ENCODE measurements around the gene EXOC3L1. TPM values are rescaled to one million over a fixed set of nuclear protein-coding genes. Genes with fewer than 3 reads are reported as not detected.

Gene EXOC3L1
- total RNA-seq, 2 experiments from 2014 or later, result not detected

- no peaks in the 10 kb centered on the region for H3K9me3 ChIP-seq (ENCODE audit: low read length)
- no peak overlapping the region for H3K4me2 ChIP-seq (ENCODE audit: low read length)
- H4K20me1 ChIP-seq (ENCODE audit: insufficient read depth, low read length), result no peaks in the 10 kb centered on the region
- CTCF ChIA-PET (ENCODE audit: unreplicated experiment), result no interaction called here
- no peaks in the 10 kb centered on the region for H3K9me2 ChIP-seq (ENCODE audit: insufficient read depth, low read length)
- H3K27ac ChIP-seq (ENCODE audit: low read depth, low read length, poor library complexity, severe bottlenecking), result no peak overlapping the region
- BruUV-seq (replicated peaks), result no TSS peak
- no peak for DNase-seq (ENCODE audit: low spot score)
- no peak overlapping the region for H3K4me3 ChIP-seq (ENCODE audit: low read depth, low read length, poor library complexity, severe bottlenecking)
- POLR2A ChIA-PET, result no interaction called here
- H3K36me3 ChIP-seq (ENCODE audit: insufficient read depth, low read length), result peaks cover 37% of the 10 kb centered on the region
- TF ChIP-seq EZH2phosphoT487 (IDR thresholded peaks at IDR 0.05; ENCODE audit: borderline replicate concordance, low read depth, low read length) (no peak), CTCF (conservative IDR thresholded peaks at IDR 0.05; ENCODE audit: low read length) (no peak)
- no peaks in the 10 kb centered on the region for H3K79me2 ChIP-seq (ENCODE audit: insufficient read depth, low read depth, low read length)
- no peak overlapping the region for H2AFZ ChIP-seq (ENCODE audit: low read length)
- H3K4me1 ChIP-seq (ENCODE audit: insufficient read depth, low read length, poor library complexity, severe bottlenecking), result no peaks in the 10 kb centered on the region
- intact Hi-C loops (cut with micrococcal nuclease; ENCODE audit: unreplicated experiment), result no loop called here
Observed at GRCh38 chr16:67150047-67150832, 39.7 kb downstream of the EXOC3L1 start.

- H2AFZ ChIP-seq (ENCODE audit: low read length), result no peak overlapping the region
- no TSS peak for BruUV-seq (replicated peaks)
Observed at GRCh38 chr16:67149276-67150046, 40.5 kb downstream of the EXOC3L1 start.

More at GRCh38 chr16:67149276-67150046, 40.5 kb downstream of the EXOC3L1 start:
- POLR2A ChIA-PET, result no interaction called here
- H3K4me3 ChIP-seq (ENCODE audit: low read depth, low read length, poor library complexity, severe bottlenecking), result no peak overlapping the region
- peaks cover 43% of the 10 kb centered on the region for H3K36me3 ChIP-seq (ENCODE audit: insufficient read depth, low read length)
- no peaks in the 10 kb centered on the region for H3K4me1 ChIP-seq (ENCODE audit: insufficient read depth, low read length, poor library complexity, severe bottlenecking)
- H4K20me1 ChIP-seq (ENCODE audit: insufficient read depth, low read length), result no peaks in the 10 kb centered on the region
- no peaks in the 10 kb centered on the region for H3K9me3 ChIP-seq (ENCODE audit: low read length)
- no peak for DNase-seq (ENCODE audit: low spot score)
- no peaks in the 10 kb centered on the region for H3K9me2 ChIP-seq (ENCODE audit: insufficient read depth, low read length)
- CTCF ChIA-PET (ENCODE audit: unreplicated experiment), result interaction anchor here (0.5 to 0.9 kb wide), 2 partner anchors 8 to 137 kb away, joined by 3 read pairs; no protein-coding TSS in a partner anchor
- no peak for TF ChIP-seq CTCF (conservative IDR thresholded peaks at IDR 0.05; ENCODE audit: low read length)
- no peaks in the 10 kb centered on the region for H3K79me2 ChIP-seq (ENCODE audit: insufficient read depth, low read depth, low read length)
- H3K4me2 ChIP-seq (ENCODE audit: low read length), result no peak overlapping the region
- intact Hi-C loops (cut with micrococcal nuclease; ENCODE audit: unreplicated experiment), result no loop called here
- H3K27ac ChIP-seq (ENCODE audit: low read depth, low read length, poor library complexity, severe bottlenecking), result no peak overlapping the region

All from OCI-LY7 (cell line).